TTC549 (cell line): ENCODE results near the gene MCTP2.
A peak's percentile ranks its signal among the peaks of the same experiment; 100 is the strongest.

Experiments used
- FAIRE-seq: peaks from 2 replicates; lab custom pipeline; 2012; peaks lifted over from hg19 to GRCh38; lab: Jason Lieb, UNC

The MCTP2 gene

DNA sequence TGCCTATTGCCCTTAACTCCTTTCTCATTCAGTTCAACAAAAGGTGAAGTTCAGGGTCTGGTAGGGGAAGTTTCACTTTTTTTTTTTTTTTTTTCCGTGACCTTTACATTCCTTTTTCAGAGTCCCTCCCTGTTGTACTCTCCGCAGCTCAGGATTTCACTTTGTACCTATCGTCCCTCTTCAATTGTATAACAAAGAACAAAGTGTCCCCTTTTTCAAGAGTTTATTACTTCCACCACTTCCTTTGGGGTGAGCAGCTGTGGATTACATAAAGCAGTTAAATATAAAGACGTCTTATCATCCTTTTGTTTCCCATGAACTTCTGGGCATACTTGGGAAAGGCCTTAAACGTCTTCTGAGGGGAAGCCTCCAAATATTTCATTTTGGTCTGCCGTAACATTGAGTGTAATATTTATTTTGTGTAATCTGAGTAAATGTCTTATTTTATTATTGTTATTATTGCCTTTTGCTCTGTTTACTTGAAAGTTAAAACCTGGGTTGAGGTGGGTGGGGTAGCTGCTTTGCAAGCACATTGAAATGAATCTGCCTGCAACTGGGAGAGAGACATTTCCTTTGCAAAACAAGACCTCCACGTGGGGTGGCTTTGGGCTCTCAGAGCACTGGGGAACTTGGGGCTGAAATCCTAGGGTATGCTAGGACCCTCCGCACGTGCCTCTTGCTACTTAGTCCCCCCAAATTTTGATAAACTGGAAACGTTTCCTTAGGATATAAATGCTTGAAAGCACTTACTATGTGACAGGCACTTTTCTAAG is 169.4 kb downstream of the MCTP2 start:
- FAIRE-seq, result no peak

DNA sequence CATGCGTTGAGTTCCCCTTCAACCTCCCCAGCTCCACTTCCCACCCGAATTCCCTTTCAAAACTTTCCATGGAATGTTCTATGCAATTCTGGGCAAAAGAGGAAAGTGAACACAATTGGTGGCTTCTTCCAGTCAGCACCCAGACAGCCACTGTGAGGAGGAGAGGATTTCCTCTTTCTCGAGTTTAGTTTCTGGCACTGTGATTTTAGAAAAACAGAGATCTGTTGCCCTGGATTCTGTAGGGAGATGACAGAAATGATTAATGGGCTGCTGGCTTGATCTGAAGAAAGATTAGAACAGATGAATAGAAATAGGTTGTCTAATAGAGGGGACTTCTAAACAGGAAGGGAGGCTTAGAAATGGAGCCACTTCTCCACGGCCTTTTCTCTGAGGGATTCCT is 172.0 kb downstream of the MCTP2 start:
- FAIRE-seq, result no peak

DNA sequence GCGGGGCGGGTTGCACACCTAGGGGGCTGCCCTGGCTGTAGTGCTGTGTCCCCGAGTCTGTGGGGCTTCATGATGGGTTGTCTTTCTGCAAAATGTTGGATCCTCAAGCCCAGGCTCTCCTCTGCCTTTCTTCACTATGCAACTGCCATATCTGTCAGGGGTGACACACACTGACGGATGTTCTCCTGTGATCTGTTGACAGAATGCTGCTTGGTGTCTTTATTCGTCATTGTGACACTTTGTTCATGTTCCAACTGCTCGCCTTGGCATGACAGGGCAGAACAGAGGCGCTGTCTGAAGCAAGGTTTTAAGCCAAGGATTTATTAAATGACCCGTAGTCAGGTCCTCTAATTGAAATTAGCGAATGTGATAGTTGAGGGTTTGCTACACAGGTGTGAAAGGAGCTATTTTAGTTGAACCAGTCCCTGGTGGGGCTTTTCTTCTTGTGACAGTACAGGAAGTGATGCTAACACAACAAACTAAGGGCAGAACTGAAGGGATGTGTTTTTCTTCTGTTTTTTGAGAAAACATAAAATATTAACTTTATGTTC is 173.4 kb downstream of the MCTP2 start:
- no peak for FAIRE-seq

DNA sequence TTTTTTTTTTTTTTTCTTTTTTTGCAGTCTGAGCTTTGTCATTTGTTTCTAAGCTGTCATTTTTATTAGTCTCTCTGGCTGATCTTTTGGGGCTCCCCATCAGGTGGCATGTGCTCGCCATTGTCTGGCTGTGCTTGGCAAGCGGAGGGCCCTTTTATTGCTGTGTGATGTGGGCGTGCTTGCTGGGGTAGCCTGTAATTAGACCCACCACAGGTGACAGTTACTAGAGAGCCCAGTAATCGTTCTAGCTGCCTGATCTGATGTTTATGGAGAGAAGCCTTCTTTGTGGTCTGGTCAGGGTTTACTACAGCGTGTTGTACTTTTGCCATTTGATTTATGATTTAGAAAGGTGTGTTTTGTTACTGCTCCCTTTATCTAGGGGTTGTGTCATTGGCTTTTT is 179.9 kb downstream of the MCTP2 start:
- FAIRE-seq, result no peak

DNA sequence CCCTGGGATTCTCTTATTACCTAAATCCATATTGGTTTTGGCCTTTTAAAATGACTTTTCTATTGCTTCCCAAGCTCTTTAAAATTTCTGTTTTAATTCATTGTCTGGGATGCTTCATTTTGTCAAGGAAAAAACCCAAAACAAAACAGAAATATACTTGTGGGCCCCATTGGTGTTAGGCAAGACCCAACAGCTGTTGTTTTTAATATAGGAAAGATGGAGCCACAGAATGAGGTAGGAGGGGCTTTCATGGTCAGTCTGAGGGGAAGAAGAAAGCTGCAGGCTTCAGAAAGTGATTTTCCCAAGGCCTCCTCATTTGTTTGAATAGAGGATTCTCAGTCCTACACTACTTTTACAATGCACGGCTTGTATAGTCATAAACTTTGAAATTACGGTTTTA is 180.5 kb downstream of the MCTP2 start:
- FAIRE-seq, result no peak

DNA sequence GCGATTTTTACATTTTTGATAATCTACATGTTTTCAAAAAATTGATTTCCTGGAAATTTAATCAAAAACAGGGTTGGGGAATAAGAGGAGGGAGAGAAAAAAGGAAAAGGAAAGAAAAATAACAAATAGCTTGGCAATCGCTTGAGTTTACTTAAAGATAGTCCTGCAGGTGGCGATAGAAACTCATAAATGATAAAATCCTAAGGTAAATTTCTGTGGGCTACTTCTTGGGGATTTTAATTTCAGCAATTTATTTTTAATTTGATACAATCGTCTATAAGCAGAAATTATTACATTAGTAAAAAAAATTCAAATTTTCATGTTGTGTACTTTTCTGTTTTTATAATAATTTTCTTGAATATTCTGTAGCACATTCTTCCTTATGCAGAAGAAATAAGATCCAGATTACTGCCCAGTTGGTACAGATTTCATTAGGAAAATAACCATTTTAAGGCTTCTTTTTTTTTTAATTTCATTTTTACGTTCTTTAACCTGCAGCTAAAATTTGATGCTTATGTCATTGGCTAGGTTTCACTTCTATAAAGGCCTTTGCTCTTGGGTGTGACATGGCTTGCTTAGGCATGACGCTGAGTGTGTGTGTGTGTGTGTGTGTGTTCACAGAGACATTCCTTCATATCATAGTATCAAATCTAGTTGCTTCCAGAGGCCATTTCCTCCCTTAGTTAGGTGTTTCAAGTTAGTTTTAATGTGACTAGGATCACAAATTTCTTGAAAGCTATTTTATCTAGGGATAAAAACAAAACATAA is 181.8 kb downstream of the MCTP2 start:
- FAIRE-seq, result peak; percentile 92

DNA sequence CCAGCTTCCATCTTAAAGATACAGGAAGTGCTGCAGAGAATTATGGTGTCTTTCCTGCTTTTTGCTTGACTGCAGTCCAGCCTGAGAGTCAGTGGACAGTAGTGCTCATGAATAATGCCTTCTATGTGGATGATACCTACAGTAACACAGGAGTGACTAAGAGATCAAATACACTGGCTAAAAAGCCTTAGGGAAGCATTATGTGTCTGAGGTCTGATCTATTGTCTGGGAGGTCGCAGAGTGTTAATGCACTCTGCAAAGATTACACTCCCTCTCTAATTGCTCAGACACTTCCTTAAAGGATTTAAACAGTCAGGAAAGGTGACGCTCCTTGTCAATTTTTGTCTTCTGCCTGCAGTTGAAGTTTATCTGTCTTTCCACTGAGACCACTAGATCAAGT is 183.6 kb downstream of the MCTP2 start:
- FAIRE-seq, result peak; percentile 58

DNA sequence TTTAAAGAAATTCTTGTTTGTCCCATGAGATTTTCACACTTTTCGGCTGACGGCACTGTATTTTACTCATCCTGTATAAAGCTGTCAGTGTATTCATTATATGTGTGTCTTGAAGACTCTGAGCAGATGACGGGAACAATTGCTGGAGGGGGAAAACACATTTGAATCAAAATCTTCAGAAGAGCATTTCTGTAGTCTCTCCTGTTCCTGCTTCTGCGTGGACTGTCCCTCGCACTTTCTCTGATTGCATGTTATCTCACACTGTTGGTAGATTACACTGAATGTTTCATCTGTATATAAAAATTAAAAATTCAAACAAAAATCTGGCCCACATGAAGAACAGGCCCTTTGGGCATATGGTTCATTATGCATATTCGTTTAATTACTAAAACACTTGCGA is 184.9 kb downstream of the MCTP2 start:
- FAIRE-seq, result no peak

DNA sequence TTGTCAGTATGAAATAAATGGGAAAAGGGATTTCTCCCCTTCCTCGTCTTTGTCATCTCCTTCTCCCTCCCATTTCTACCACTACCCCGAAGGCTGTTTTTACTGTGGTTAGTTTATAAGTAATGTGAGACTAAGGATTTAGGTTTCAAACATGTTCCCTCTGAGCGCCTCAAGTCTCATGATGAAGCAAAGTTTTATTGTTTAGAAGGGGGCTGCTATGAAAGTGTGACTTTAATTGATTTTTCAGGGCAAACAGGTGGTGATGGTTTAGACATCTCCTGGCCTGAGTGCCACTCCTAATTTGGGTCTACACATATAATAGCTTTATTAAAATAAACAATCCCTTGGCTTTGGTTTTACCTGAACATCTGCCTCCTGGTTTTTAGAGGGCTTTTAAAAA is 185.5 kb downstream of the MCTP2 start:
- FAIRE-seq, result no peak

DNA sequence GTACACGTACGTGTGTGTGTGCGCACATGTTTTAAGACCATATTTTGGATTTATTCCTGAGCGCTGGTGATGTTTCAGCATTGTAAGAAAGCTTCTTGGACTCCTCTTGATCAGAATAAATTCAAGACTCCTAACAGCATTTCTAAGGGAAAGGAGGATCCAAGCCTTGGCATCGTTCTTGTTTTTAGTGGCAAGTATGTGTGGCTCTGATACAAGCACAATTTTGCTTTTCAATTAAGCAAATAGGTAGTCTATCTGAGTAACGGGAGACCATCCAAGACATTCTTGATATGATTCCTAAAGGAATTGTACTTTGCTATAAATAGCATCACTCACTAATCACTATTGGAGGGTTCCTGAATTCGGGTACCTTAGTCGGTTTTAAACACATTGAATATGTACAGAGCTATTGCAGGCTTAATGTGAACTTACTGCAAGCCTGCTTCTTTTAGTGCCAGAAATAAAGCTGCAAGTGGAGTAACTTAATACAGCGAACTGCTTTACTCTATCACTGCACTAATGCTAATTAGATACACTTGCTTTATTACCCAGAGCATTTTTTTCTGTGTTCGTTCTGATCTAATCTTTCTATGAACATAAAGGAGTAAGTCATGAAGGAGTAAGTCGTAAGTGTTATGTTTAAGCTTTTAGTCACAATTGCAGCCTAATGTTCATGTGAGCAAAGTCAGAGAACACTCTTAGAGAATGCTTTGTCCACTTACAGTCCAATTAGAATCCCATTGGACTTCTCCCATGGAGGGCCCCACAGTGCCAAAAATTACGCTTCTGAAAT is 186.3 kb downstream of the MCTP2 start:
- no peak for FAIRE-seq

DNA sequence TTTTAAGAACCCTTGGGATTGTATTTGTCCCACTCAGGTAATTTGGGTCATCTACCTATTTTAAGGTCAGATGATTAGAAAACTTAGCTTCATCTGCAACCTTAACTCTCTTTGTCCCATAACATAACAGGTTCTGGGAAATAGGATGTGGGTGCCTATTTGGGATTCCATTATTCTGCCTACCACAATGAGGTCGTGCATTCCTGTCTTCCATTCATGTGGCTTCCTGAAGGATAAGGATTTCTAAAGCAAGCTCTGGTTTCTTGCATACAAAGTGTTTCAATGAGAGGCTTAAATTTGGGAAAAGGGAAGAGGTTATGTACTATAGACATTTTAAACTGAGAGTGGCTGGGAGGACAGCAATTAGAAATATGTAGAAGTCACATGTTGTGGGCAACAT is 190.3 kb downstream of the MCTP2 start:
- no peak for FAIRE-seq

DNA sequence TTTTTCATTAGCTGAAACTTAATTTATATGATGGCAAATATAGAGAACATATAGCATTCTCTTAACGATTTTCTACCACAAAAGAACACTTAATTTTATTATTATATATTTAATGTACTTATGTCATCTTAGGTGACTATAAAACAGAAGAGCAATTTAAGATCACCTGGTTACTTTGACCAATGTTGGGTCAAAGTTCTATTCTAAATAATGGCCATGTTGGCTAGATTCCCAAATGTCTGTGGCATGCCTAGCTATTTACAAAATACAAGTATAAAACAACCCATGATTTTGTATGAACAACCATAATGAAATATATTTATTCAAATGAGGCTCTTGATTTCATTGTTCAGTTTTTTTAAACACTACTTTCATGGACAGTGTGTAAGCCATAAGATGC is 200.9 kb downstream of the MCTP2 start:
- FAIRE-seq, result no peak

DNA sequence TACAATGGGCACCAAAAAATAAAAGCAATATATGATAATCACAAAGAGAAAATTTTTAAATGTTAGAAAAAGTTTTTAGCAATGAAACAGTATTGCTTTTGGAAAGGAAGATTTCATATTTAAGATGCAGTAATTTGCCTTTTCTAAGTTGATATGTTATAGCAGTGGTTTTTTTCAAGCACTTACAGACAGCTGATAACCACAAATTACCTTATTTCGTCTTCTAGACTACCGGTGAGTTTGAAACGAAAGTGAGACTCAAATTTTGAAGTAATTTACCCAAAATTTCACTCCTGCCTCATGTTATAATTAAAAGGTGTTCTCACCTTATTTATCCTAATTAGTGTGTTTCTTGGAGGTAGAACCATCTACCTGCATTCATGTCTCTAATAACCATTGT is 207.8 kb downstream of the MCTP2 start:
- no peak for FAIRE-seq

DNA sequence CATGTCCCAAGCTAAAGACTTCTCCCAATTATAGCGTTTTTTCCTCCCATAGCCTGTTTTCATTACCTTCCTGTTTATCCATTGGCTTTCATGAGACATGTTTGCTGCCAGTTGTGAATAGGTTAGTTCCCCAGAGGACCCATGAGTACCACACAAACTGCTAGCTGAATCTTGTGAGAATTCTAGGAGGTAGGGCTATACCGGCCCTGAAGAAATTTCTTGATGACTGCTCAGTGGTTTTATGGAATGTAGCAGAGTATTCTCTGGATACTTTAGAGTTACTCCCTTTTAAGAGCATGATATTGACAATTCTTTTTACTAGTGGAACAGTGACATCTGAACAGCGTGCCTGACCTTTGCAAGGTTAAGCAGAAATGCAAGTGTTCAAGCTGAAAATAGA is 210.4 kb downstream of the MCTP2 start:
- FAIRE-seq, result no peak

DNA sequence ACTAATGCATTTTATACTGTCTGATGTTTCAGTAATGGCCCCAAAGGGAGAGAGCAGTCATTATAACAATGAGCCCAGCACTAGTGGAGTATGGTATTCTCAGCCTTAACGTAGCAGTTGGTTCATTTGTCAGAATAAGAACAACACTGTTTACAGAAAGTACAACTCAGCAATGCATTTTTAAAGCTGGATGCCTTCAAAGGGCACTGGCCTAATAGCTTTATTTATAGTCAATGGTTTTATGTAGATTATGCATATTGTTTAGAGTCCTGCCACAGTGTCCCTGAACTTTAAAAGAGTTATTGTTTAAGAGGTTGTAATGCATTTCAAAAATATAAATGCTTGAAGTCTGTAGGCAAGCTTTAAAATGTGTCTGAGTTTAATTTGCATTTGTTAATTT is 211.1 kb downstream of the MCTP2 start:
- no peak for FAIRE-seq

DNA sequence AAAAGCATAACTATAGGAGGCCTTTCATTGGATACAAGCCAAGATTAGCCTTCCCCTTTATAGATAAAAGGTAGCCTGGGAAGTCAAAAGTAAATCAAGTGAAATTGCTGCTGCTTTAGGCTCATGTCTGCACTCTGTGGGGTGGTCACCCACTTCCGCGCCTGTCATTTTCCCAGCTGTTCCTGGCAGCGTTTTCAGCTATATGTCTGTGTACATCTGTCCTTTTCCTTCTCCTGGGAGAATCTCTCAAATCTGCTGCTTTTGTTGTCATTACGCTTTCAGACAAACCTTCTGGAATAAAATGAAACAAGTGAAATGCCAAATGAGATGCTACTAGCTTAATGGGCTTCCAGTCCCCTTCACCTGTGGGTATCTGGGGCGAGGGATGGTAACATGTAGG is 211.8 kb downstream of the MCTP2 start:
- no peak for FAIRE-seq

DNA sequence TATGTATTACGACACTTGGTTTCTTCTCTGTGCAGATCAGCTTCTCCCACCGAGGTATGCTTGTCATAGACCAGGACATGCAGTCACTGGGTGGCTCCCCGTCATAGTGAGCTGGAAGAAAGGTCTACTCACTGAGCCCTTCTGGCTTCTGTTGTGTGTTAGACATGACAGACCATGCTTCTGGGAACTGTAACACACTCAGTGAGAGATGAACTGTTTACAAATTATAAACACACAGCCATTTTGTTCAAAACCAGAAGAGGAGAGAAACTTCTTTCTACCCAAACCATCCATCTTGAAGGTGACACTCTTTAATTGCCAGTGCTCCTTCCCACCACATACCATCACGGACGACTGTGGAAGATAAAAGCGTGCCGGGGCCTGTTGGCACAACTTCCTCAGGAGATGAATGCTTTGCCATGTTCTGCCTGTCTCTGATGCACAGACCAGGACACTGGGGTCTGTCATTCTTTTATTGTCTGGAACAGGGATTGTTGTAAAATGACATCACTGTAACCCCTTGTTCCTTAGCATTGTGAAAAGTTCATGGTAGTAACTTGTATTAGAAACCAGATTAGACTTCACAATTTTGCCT is 214.3 kb downstream of the MCTP2 start:
- FAIRE-seq, result no peak

DNA sequence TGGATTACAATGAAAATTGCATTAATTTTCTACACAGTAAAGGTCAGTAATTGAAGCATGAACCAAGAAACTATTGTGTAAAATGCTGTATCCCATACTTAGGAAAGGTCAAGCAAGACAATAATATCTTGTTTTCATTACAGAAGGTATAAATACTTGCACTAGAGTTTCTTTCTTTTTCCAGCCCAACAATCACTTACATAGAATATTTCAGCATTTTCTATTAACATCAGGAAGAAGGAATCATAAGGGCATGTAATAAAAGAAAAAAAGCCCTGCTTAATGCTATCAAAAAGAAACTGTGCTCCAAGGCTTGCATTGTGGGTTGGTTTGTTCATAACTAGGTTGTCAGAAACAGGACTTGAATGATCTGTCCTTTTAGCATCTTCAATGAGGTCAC is 215.1 kb downstream of the MCTP2 start:
- no peak for FAIRE-seq

DNA sequence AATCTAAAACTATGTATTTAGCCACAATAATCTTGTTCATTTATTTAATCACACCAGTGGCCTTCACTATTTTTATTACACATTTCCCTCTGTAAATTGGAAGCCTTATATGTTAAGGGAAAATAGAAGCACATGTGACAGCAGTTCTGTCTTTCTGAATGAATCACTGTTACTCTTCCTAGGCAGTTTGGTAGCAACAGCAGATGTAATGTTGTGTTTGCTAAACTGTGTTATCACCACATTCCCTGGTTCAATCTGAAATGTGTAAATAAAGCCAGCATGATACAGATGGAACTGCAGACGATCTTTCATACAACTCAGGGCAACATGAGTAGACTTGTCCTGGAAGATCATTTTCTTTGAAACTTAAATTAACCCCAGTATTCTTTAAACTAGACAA is 220.1 kb downstream of the MCTP2 start:
- FAIRE-seq, result no peak

DNA sequence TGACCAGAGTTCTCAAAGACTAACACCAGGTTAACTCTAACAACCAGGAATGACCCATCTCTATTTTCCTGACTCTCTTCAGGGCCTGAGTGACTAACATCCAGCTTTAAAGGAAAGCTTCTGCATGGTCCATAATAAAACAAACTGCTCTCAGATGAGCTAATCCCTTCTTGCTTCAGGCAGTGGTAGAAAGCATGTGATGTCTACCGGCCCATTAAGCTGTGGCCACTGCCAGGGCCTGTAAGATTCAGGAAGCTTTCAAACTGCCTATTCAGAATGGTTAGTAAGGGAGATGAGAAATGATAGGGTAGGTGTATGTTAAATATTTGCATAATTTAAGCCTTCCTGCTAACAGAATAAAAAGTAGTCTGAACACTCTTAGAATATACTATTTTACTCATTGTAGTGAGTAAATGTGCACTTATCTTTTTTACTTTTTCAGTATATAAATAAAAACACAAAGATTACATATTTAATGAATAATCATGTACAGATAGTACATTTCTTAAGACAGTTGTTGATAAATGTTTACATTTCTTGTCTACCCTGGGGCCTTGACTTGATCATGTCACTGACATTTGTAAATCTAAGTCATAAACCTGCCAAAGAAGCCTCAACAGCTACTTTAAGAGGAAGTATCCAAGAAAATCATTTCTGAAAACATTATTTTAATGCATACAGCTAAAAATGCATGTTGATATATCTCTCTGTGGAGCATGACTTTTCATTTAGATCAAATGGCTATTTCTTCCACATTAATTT is 222.0 kb downstream of the MCTP2 start:
- no peak for FAIRE-seq

DNA sequence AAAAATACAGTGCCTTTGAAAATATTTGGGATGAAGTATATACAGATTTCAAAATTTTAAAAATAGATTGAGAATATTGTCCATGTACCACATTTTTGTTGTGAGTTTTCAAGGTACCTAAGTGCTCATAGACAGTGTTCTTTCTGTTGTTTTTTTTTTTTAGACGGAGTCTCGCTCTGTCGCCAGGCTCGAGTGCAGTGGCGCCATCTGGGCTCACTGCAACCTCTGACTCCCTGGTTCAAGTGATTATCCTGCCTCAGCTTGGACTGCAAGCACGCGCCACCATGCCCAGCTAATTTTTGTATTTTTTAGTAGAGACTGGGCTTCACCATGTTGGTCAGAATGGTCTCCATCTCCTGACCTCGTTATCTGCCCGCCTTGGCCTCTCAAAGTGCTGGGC is 223.9 kb downstream of the MCTP2 start:
- FAIRE-seq, result no peak

DNA sequence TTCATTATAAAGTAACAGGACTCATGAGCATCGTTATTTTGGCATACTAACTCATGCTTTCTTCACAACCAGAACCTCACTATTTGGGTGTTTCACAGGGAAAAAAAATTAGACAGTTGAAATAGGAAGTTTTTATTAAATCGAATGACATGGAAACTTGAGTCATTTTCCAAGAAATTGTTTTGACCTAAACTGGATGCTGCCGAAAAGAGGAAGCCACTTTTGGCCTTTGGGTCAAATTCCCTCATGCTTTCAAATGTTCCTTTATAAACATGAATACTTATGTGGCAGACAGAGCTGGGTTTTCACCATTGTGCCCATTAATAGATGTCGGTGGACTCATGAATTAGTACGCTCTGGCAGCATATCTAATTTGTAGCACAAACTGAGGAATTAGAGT is 224.9 kb downstream of the MCTP2 start:
- no peak for FAIRE-seq
